ENCODE results near the gene EAF1. TPM values are rescaled to one million over a fixed set of nuclear protein-coding genes. Genes with fewer than 3 reads are reported as not detected.
A peak's percentile ranks its signal among the peaks of the same experiment; 100 is the strongest.

EAF1 gene
- total and polyA plus RNA-seq, 11 donors, result 2.7 to 19.6 (median 9.8) TPM

GRCh38 chr3:15403965-15404364, 23.4 kb upstream of the EAF1 start:
- no peak for TF ChIP-seq CTCF (IDR thresholded peaks at IDR 0.05)
- TF ChIP-seq POLR2A (IDR thresholded peaks at IDR 0.05), result no peak
- intact Hi-C loops (cut with DNase I), result loop anchor here in 7 of 10 donors (2.0 to 10.0 kb wide), 9 partner anchors 135 to 479 kb away; partner anchors contain the start of gene CAPN7 (in 1 of the 7)
- no peak overlapping the region for H3K27ac ChIP-seq
- ATAC-seq (no peak), DNase-seq (no peak)
- WGBS, 4 donors, result 75 to 88% (median 84%) methylated on average over 3 of the region's 3 CpGs
- H3K9me3 ChIP-seq, result no peaks in the 10 kb centered on the region
- no peak overlapping the region for H3K4me3 ChIP-seq
- H3K36me3 ChIP-seq, result peaks cover 0 to 9% (median 0%) of the 10 kb centered on the region in 9 donors
- H3K27me3 ChIP-seq, result no peaks in the 10 kb centered on the region
- H3K4me1 ChIP-seq, result peaks cover 0 to 18% (median 0%) of the 10 kb centered on the region in 12 donors

GRCh38 chr3:15404767-15405166, 22.6 kb upstream of the EAF1 start:
- Histone ChIP-seq H3K27me3 (no peaks in the 10 kb centered on the region), H3K4me3 (no peak overlapping the region), H3K27ac (peak overlapping the region in 1 of 12 donors; percentile 49), H3K36me3 (peaks cover 0 to 11% (median 5%) of the 10 kb centered on the region in 9 donors), H3K9me3 (no peaks in the 10 kb centered on the region), H3K4me1 (peaks cover 0 to 20% (median 0%) of the 10 kb centered on the region in 12 donors)
- ATAC-seq, result no peak
- intact Hi-C loops (cut with DNase I), result loop anchor here (1.0 to 10.0 kb wide), 11 partner anchors 136 to 480 kb away; partner anchors contain the start of gene CAPN7 (in 1 of the 10)
- 91 to 96% (median 93%) methylated on average over 1 of the region's 1 CpG for WGBS, 4 donors
- TF ChIP-seq CTCF (IDR thresholded peaks at IDR 0.05), result no peak
- no peak for TF ChIP-seq POLR2A (IDR thresholded peaks at IDR 0.05)
- DNase-seq, result no peak

- intact Hi-C loops (cut with DNase I), result loop anchor here in 9 of 10 donors (1.0 to 10.0 kb wide), 11 partner anchors 137 to 481 kb away; partner anchors contain the start of gene CAPN7 (in 1 of the 9)
- H3K36me3 ChIP-seq, result peaks cover 0 to 19% (median 13%) of the 10 kb centered on the region in 9 donors
- H3K4me1 ChIP-seq, result peaks cover 0 to 18% (median 0%) of the 10 kb centered on the region in 12 donors
- no peaks in the 10 kb centered on the region for H3K27me3 ChIP-seq
- no peak for DNase-seq
- no peak overlapping the region for H3K4me3 ChIP-seq
- WGBS, 4 donors, result 36 to 42% (median 40%) methylated on average over 3 of the region's 3 CpGs
- H3K9me3 ChIP-seq, result no peaks in the 10 kb centered on the region
- peak in 3 of 4 donors; percentile 49 to 77 (median 68) for ATAC-seq
- no peak overlapping the region for H3K27ac ChIP-seq
- TF ChIP-seq POLR2A (IDR thresholded peaks at IDR 0.05), result no peak
- peak; percentile 49 to 74 (median 64) for TF ChIP-seq CTCF (IDR thresholded peaks at IDR 0.05)
These were observed 21.8 kb upstream of the EAF1 start for GRCh38 chr3:15405448-15406050.

GRCh38 chr3:15409239-15409638, 18.2 kb upstream of the EAF1 start:
- intact Hi-C loops (cut with DNase I), result loop anchor here in 8 of 10 donors (5.0 to 10.0 kb wide), 7 partner anchors 142 to 484 kb away; partner anchors contain the start of gene CAPN7 (in 1 of the 8)

More at GRCh38 chr3:15409239-15409638, 18.2 kb upstream of the EAF1 start:
- ATAC-seq (no peak), DNase-seq (no peak)
- Histone ChIP-seq H3K9me3 (no peaks in the 10 kb centered on the region), H3K36me3 (peaks cover 0 to 56% (median 47%) of the 10 kb centered on the region in 9 donors), H3K4me3 (no peak overlapping the region), H3K27ac (no peak overlapping the region), H3K4me1 (peaks cover 0 to 9% (median 0%) of the 10 kb centered on the region in 12 donors), H3K27me3 (no peaks in the 10 kb centered on the region)
- TF ChIP-seq POLR2A (IDR thresholded peaks at IDR 0.05), result no peak
- no peak for TF ChIP-seq CTCF (IDR thresholded peaks at IDR 0.05)
- WGBS, 4 donors, result 82 to 91% (median 87%) methylated on average over 3 of the region's 3 CpGs
